ACC112 (cell line): ENCODE data around the gene FAM193B.

Source experiments
- H2AFZ ChIP-seq: fragments of 200-600 bp; sonication (generic); one replicate; pipeline ENCODE4 v1.6.0; 2017; ENCODE audit warnings: antibody characterized with exemption, low read length; ENCODE audit not compliant: unreplicated experiment
- H3K27ac ChIP-seq: fragments of 200-600 bp; sonication (generic); 2 replicates; pipeline ENCODE4 v1.5.1; 2014; ENCODE audit warnings: low read depth, mild to moderate bottlenecking, antibody characterized with exemption, low read length, moderate library complexity
- H3K27me3 ChIP-seq: fragments of 200-600 bp; sonication (generic); 2 replicates; pipeline ENCODE4 v1.6.1; 2014; ENCODE audit warnings: mild to moderate bottlenecking, antibody characterized with exemption, low read length, moderate library complexity, mixed read lengths; ENCODE audit not compliant: insufficient read depth
- H3K36me3 ChIP-seq: fragments of 200-600 bp; sonication (generic); 2 replicates; pipeline ENCODE4 v1.6.1; 2016; ENCODE audit warnings: mild to moderate bottlenecking, antibody characterized with exemption, low read length, moderate library complexity, mixed read lengths; ENCODE audit not compliant: insufficient read depth
- H3K4me1 ChIP-seq: fragments of 200-600 bp; sonication (generic); one replicate; pipeline ENCODE4 v1.6.1; 2016; ENCODE audit warnings: low read length, mixed read lengths; ENCODE audit not compliant: insufficient read depth, unreplicated experiment, control insufficient read depth
- H3K4me3 ChIP-seq: fragments of 200-600 bp; sonication (generic); 2 replicates; pipeline ENCODE4 v1.5.1; 2014; ENCODE audit warnings: mild to moderate bottlenecking, low read depth, low read length
- H3K79me2 ChIP-seq: fragments of 200-600 bp; sonication (generic); one replicate; pipeline ENCODE4 v1.6.0; 2016; ENCODE audit warnings: low read length; ENCODE audit not compliant: control insufficient read depth, unreplicated experiment, insufficient read depth

The FAM193B gene

DNA sequence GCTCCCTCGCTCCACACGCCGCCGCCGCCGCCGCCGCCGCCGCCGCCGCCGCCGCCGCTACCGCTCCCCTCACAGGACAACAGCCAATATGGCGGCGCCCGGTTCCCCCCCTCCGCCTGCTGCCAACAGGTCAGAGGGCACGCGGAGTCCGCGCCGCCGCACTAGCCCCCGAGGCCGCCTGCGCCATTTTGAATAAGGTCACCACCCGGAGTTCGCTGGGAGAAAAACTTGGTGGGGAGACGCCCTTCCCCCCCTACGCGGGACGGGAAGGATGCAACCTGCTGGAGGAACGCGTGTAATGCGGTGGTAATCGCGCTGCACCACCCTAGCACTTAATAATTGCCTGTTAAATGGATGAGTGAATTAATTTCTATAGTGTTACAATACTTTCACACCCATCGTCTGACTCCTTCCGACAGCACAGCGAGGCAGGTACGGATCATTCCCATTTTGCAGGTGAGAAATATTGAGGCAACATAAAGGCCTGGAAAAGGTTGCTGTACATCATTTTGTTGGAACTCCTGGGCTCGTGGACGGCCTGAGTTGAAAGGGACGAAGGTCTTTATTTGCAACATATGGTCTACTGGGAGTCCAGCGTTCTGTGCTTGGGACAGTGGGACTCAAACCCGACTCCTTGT lies at the start of gene FAM193B:
Gene FAM193B, minus strand, starts transcription at position 90 of the 638 bp plus-strand sequence. CDS start 105 bp downstream, outside the sequence.
- Histone ChIP-seq H3K36me3 (peaks cover 9% of the 10 kb centered on the region; the same call in 1 of the 2 replicates), H2AFZ (peak within 1 kb of the TSS; percentile 92), H3K4me3 (peak within 1 kb of the TSS; percentile 92), H3K79me2 (peaks cover 45% of the 10 kb centered on the region), H3K4me1 (peaks cover 13% of the 10 kb centered on the region), H3K27me3 (no peaks in the 10 kb centered on the region), H3K27ac (peak within 1 kb of the TSS; percentile 25; the same call in 1 of the 2 replicates)

DNA sequence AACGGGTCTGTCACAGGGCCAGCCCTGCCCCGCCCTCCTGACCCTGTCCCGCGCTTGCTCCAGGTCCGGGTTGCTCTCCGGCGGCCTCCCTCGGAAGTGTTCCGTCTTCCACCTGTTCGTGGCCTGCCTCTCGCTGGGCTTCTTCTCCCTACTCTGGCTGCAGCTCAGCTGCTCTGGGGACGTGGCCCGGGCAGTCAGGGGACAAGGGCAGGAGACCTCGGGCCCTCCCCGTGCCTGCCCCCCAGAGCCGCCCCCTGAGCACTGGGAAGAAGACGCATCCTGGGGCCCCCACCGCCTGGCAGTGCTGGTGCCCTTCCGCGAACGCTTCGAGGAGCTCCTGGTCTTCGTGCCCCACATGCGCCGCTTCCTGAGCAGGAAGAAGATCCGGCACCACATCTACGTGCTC lies 49.8 kb upstream of the FAM193B start:
- H3K4me1 ChIP-seq, result peaks cover 6% of the 10 kb centered on the region
- no peak overlapping the region for H2AFZ ChIP-seq
- H3K36me3 ChIP-seq, result no peaks in the 10 kb centered on the region
- H3K27me3 ChIP-seq, result no peaks in the 10 kb centered on the region
- no peak overlapping the region for H3K27ac ChIP-seq
- H3K79me2 ChIP-seq, result peaks cover 15% of the 10 kb centered on the region
- H3K4me3 ChIP-seq, result no peak overlapping the region

DNA sequence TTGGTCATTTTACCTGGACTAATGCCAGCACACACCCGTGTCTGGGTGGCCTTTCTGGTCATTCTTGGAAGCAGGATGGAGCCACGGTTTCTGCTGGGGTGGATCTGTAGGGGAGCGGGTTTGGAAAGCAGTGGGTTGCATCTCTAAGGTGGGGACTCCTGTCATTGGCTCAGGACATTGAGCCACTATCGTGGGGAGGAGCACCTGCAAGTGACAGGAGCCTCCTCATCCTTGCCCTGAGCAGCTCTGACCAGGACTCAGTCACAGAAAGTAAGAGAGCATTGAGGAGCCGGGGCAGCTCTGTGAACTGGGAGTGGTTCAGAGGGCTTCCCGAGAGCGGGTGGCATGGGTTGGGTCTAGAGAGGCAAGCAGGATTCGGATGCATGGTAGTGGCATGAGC lies 49.3 kb upstream of the FAM193B start:
- H3K36me3 ChIP-seq, result no peaks in the 10 kb centered on the region

DNA sequence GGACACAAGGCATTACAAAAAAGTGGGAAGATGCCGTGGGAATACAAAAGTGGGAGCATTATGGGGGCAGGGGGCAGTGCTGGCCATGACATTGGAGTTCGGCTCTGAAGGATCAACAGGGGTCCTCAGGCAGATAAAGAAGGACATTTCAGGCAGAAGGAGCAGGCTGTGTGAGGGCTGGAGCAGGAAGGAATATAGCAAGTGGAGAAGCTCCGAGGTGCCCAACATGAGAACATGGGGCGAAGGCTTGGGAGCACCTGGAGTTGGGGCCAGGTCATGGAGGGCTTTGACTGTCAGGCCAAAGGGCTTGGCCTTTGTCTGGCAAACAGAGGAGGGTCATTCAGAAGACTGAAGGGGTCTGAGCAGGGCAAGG lies 48.1 kb upstream of the FAM193B start:
- H3K4me3 ChIP-seq, result no peak overlapping the region
- no peak overlapping the region for H2AFZ ChIP-seq
- H3K4me1 ChIP-seq, result peaks cover 6% of the 10 kb centered on the region
- H3K27me3 ChIP-seq, result no peaks in the 10 kb centered on the region
- H3K27ac ChIP-seq, result no peak overlapping the region
- H3K36me3 ChIP-seq, result no peaks in the 10 kb centered on the region
- H3K79me2 ChIP-seq, result peaks cover 15% of the 10 kb centered on the region

More for the DNA sequence above, 49.3 kb upstream of the FAM193B start:
- no peak overlapping the region for H2AFZ ChIP-seq
- no peak overlapping the region for H3K4me3 ChIP-seq
- H3K27me3 ChIP-seq, result no peaks in the 10 kb centered on the region
- peaks cover 15% of the 10 kb centered on the region for H3K79me2 ChIP-seq
- H3K4me1 ChIP-seq, result peaks cover 6% of the 10 kb centered on the region
- no peak overlapping the region for H3K27ac ChIP-seq

DNA sequence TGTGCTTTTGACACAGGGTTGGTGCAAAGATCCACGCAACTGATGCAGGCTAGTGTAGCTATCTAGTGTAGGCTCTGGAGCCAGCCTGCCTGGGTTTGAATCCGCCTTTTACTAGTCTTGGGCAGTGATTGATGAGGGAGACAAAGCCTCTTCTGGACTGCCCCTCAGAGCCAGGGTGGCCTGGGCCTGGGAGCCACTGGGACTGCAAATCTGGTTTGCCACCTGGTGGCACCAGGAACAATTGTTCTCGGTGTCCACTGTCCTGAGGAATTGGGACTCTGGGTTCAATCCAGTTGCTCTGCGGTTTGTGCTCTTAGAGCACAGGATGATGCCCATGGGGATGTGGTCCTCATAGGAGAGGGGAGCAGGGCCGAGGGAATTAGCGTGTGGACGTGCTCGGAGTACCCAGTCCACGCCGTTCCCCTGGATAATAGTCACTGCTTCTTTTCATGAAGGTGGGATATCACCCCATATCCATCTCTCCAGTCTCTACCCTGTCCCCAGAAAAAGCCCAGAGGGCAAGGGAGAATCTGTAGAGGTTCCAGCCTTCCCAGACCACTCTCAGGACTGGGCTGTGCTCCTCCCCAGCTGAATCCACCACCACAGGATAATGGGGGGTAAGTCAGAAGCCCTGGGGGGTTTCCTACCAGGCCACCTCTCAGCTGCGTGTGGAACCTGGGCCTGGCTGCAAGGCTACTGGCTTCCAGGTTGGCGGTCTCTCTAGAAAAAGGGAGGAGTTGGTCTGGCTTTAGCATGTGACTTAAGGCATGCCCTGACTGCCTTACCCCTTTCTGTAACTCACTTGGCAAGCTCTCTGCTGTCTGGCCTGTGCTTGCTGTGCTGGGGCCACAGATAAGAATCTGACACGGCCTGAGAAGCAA lies 47.5 kb upstream of the FAM193B start:
- H2AFZ ChIP-seq, result no peak overlapping the region
- H3K36me3 ChIP-seq, result peaks cover under 1% of the 10 kb centered on the region; the same call in 1 of the 2 replicates
- no peaks in the 10 kb centered on the region for H3K27me3 ChIP-seq
- peaks cover 6% of the 10 kb centered on the region for H3K4me1 ChIP-seq
- H3K27ac ChIP-seq, result no peak overlapping the region
- H3K79me2 ChIP-seq, result peaks cover 15% of the 10 kb centered on the region
- H3K4me3 ChIP-seq, result peak overlapping the region; percentile 95; the same call in 1 of the 2 replicates

DNA sequence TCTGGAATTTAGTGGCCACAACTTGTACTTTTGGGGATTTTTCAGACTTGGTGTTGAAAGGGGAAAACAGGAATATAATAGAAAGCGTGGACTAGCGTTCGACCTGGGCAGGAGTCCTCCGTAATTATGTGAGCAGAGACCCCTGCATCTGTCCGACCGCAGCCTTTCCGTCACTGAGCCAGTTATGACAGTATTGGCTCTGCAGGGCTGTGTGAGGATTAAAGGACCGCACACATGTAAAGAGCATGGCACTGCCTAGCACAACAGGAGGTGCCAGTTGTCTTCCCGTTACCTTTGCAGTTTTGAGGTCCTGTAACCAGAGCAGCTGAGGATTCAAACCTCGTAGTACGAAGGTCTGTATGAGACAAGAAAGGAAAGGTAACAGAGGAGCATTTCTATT lies 46.8 kb upstream of the FAM193B start:
- H3K36me3 ChIP-seq, result peaks cover 8% of the 10 kb centered on the region; the same call in 1 of the 2 replicates
- H3K4me1 ChIP-seq, result peaks cover 6% of the 10 kb centered on the region
- H2AFZ ChIP-seq, result no peak overlapping the region
- H3K79me2 ChIP-seq, result peaks cover 15% of the 10 kb centered on the region
- H3K27me3 ChIP-seq, result no peaks in the 10 kb centered on the region
- H3K27ac ChIP-seq, result no peak overlapping the region
- peak overlapping the region; percentile 95 for H3K4me3 ChIP-seq

DNA sequence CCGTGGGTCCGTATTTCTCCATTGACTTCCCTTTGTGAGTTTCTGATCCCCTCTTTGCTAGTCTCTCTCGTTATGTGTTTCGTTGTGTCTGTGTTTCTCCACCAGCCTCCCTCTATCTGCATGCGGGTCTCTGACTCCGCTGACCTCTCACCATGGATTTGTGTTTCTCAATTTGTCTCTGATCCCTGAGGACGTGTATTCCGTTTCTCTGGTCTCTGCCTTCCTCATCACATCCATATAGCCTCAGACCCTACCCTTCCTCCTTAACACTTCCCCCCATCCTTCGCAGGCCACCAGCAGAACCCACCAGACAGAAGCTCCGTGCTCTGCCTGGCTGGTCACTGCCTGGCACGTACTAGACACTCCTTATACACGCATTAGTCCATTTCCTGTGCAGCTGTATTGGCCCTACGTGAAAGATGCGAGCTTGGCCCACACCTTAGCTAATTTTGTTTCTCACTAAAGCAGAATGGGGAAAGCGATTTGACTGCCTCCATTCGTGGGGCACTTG lies 46.2 kb upstream of the FAM193B start:
- peak overlapping the region; percentile 78 for H2AFZ ChIP-seq
- H3K27me3 ChIP-seq, result no peaks in the 10 kb centered on the region
- peak overlapping the region; percentile 43 for H3K27ac ChIP-seq
- H3K4me1 ChIP-seq, result peaks cover 6% of the 10 kb centered on the region
- H3K4me3 ChIP-seq, result peak overlapping the region; percentile 95
- peaks cover 13% of the 10 kb centered on the region; the same call in 1 of the 2 replicates for H3K36me3 ChIP-seq
- H3K79me2 ChIP-seq, result peaks cover 15% of the 10 kb centered on the region

DNA sequence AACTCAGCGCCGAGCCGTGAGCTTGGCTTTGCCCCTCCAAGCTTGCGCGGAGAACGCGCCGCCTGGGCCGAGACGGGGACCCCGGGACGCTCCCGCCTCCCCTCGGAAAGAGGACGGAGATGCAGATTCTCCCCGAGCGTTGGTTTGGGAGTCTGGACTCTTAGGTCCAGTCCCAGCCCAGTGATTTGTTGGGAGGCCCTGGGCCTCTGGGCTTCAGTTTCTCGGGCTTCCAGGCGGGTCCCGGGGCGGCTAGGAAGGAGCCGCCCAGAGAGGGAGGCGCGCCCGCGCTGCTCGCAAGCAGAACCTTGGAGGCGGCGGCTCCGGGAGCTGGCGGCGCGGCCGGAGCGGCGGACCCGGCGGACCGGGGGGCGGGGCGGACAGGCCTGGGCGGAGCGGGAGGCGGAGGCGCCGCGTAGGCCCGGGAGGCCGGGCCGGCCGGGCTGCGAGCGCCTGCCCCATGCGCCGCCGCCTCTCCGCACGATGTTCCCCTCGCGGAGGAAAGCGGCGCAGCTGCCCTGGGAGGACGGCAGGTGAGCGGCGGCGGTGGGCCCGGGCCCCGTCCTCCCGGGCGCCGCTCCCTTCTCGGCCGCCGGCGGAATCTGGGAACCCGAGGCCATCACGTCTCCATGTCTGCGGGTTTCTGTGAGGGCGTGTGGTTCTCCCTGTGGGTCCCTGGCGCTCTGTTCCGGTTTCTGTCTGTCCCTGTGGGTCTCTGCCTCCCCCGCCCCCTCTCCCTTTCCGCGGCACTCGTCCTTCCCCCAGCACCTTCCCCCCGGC lies 45.6 kb upstream of the FAM193B start, which contains the start of gene B4GALT7:
Gene B4GALT7, plus strand, starts transcription at position 402 of the 777 bp plus-strand sequence. Its CDS starts 79 bp downstream, at position 481.
- peak within 1 kb of the TSS; percentile 100 for H2AFZ ChIP-seq
- peak within 1 kb of the TSS; percentile 77 for H3K27ac ChIP-seq
- H3K4me1 ChIP-seq, result peaks cover 6% of the 10 kb centered on the region

DNA sequence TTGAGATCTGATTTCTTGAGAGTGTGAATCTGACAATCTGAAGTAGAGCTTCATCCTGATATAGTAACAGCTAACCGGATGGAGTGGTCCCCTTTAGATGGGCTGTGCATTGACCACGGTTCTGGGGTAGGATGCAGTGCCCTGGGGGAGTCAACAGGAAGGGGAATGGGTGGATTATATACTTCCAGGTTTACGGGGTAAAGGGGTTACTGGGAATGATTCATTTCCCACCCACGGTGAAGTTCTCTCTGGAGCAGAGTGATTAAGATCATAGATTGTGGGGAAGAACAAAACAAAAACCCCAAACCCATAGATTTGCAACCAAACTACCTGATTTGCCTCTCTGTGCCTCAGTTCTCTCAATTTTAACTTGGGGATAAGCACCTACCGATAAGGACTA lies 44.1 kb upstream of the FAM193B start:
- no peak overlapping the region for H2AFZ ChIP-seq
- H3K4me3 ChIP-seq, result no peak overlapping the region
- peaks cover 25% of the 10 kb centered on the region for H3K79me2 ChIP-seq
- no peaks in the 10 kb centered on the region for H3K27me3 ChIP-seq
- H3K36me3 ChIP-seq, result peaks cover 32% of the 10 kb centered on the region; the same call in 1 of the 2 replicates
- H3K4me1 ChIP-seq, result peaks cover 9% of the 10 kb centered on the region
- no peak overlapping the region for H3K27ac ChIP-seq

More for the DNA sequence above, 45.6 kb upstream of the FAM193B start, which contains the start of gene B4GALT7:
- peaks cover 15% of the 10 kb centered on the region for H3K79me2 ChIP-seq
- H3K27me3 ChIP-seq, result no peaks in the 10 kb centered on the region
- peaks cover 20% of the 10 kb centered on the region; the same call in 1 of the 2 replicates for H3K36me3 ChIP-seq
- H3K4me3 ChIP-seq, result peak within 1 kb of the TSS; percentile 95

DNA sequence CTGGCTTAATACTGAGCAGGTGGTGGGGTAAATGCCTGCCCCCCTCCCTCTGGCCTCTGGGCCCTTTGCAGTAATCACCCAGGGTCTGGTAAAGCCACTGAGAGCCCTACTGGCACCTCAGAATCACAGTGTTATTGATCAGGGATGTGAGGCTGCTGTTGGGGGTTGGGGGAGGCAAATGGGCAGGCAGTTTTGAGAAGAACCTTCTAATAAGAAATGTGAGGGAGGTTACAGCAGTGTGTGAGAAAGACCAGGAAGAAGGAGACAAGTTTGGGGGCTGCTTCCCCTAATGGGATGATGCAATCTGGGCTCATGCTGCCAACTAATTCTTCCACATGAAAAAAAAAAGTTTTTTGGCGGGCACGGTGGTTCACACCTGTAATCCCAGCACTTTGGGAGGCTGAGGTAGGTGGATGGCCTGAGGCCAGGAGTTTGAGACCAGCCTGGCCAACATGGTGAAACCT lies 42.4 kb upstream of the FAM193B start:
- Histone ChIP-seq H3K4me3 (no peak overlapping the region), H3K36me3 (peaks cover 34% of the 10 kb centered on the region; the same call in 1 of the 2 replicates)

More for the DNA sequence above, 42.4 kb upstream of the FAM193B start:
- H3K79me2 ChIP-seq, result peaks cover 39% of the 10 kb centered on the region
- H3K4me1 ChIP-seq, result peaks cover 12% of the 10 kb centered on the region
- no peak overlapping the region for H2AFZ ChIP-seq
- H3K27me3 ChIP-seq, result no peaks in the 10 kb centered on the region
- H3K27ac ChIP-seq, result no peak overlapping the region
